HCT116 (cell line): ENCODE measurements around the gene TAC3. TPM values are rescaled to one million over a fixed set of nuclear protein-coding genes. Genes with fewer than 3 reads are reported as not detected.
"Not testable (repeated sequence)": the region's sequence is repeated elsewhere in the genome, so short reads cannot be mapped to it uniquely, and the experiment has no call there.

Experiments
- ATAC-seq: fragments of 200-7000 bp; cut with Tn5 transposase; 2 replicates; pipeline ENCODE4 v1.9.1; 2020; ENCODE audit warnings: mild to moderate bottlenecking, moderate library complexity
- BruUV-seq: library from RNA; stranded (reverse); fragments of 400-500 nt; replicated peaks from 2 replicates; lab custom pipeline; 2021; lab: Mats Ljungman, UMichigan
- CTCF ChIA-PET: fragments of 300-600 bp; sonication (Branson Sonifier 250); formaldehyde crosslinking; loops from one replicate; lab custom pipeline; 2021; ENCODE audit warnings: antibody characterized with exemption; lab: Charles Lee
- POLR2A ChIA-PET: fragments of 300-600, 350-600 bp; sonication (Branson Sonifier 250); formaldehyde crosslinking; loops from one replicate; lab custom pipeline; 2021; ENCODE audit warnings: antibody characterized with exemption; lab: Charles Lee
- RAD21 ChIA-PET, 2 experiments: fragments of 300-600 bp; sonication (Branson Sonifier 250); formaldehyde crosslinking; loops; one replicate each; lab custom pipeline; 2023; ENCODE audit warnings: low total read pairs in 2 of 2; ENCODE audit not compliant: uncharacterized antibody in 2 of 2, unreplicated experiment in 2 of 2, low non-redundant PET in 1 of 2; lab: Charles Lee
- DNase-seq: peaks from one replicate; pipeline ENCODE4 v3.0.0-alpha.2; 2010; ENCODE audit warnings: low read depth, low spot score
- H2AFZ ChIP-seq: fragments of 200-600 bp; shearing (Covaris generic), sonication (generic); 2 replicates; pipeline ENCODE4 v1.6.1; 2017; ENCODE audit warnings: low read depth, mixed run types, mixed read lengths, antibody characterized with exemption, low read length; ENCODE audit not compliant: poor library complexity, severe bottlenecking
- H3K27ac ChIP-seq: 2 replicates; pipeline ENCODE4 v1.5.1; 2012; ENCODE audit warnings: low read depth, low read length
- H3K27me3 ChIP-seq: fragments of 200-600 bp; sonication (generic); 2 replicates; pipeline ENCODE4 v1.6.1; 2016; ENCODE audit warnings: mixed run types, low read length, mixed read lengths; ENCODE audit not compliant: insufficient read depth
- H3K36me3 ChIP-seq, 2 experiments: fragments of 200-500 bp in 1 of 2; fragments of 200-600 bp in 1 of 2; sonication (Bioruptor generic) in 1 of 2; sonication (generic) in 1 of 2; 2 replicates each; pipeline versions ENCODE4 v1.5.1 to v1.6.1; 2014 to 2016; ENCODE audit warnings: low read length in 2 of 2, inconsistent platforms in 1 of 2, mixed read lengths in 1 of 2, mixed run types in 1 of 2; ENCODE audit not compliant: insufficient read depth in 2 of 2, control insufficient read depth in 1 of 2
- H3K4me1 ChIP-seq, 2 experiments: fragments of 200-600 bp in 1 of 2; sonication (generic) in 1 of 2; 2 replicates each; pipeline versions ENCODE4 v1.5.1 to v1.6.1; 2012 to 2017; ENCODE audit warnings: low read length in 2 of 2, inconsistent platforms in 1 of 2, mild to moderate bottlenecking in 1 of 2, mixed read lengths in 1 of 2, mixed run types in 1 of 2, moderate library complexity in 1 of 2; ENCODE audit not compliant: insufficient read depth in 2 of 2, control insufficient read depth in 1 of 2
- H3K4me2 ChIP-seq: fragments of 200-600 bp; sonication (generic); 2 replicates; pipeline ENCODE4 v1.6.1; 2017; ENCODE audit warnings: mixed run types, low read length, mixed read lengths
- H3K4me3 ChIP-seq, 2 experiments: fragments of 200-600 bp in 1 of 2; sonication (generic) in 1 of 2; replicated peaks in 1 of 2; 2 replicates each; pipeline ENCODE4 v1.5.1; 2011 to 2016; ENCODE audit warnings: low read length in 2 of 2, control low read depth in 1 of 2, low read depth in 1 of 2, mild to moderate bottlenecking in 1 of 2, mixed read lengths in 1 of 2, mixed run types in 1 of 2
- H3K79me2 ChIP-seq: fragments of 200-600 bp; sonication (generic); 2 replicates; pipeline ENCODE4 v1.6.1; 2017; ENCODE audit warnings: mild to moderate bottlenecking, mixed run types, low read length, moderate library complexity, mixed read lengths; ENCODE audit not compliant: insufficient read depth
- H3K9ac ChIP-seq: fragments of 200-600 bp; sonication (generic); 2 replicates; pipeline ENCODE4 v1.6.1; 2016; ENCODE audit warnings: low read length, mixed read lengths
- H3K9me2 ChIP-seq: fragments of 200-600 bp; sonication (generic), shearing (Covaris generic); 2 replicates; pipeline ENCODE4 v1.6.1; 2017; ENCODE audit warnings: mixed run types, mild to moderate bottlenecking, moderate library complexity; ENCODE audit not compliant: insufficient read depth
- H3K9me3 ChIP-seq, 2 experiments: fragments of 200-500 bp in 1 of 2; fragments of 200-600 bp in 1 of 2; sonication (Bioruptor generic) in 1 of 2; sonication (generic) in 1 of 2; 2 replicates each; pipeline ENCODE4 v1.6.1; 2014 to 2017; ENCODE audit warnings: low read length in 2 of 2, mixed read lengths in 2 of 2, inconsistent platforms in 1 of 2, low read depth in 1 of 2, mild to moderate bottlenecking in 1 of 2, mixed run types in 1 of 2, moderate library complexity in 1 of 2; ENCODE audit not compliant: control insufficient read depth in 1 of 2, insufficient read depth in 1 of 2
- H4K20me1 ChIP-seq: fragments of 200-600 bp; sonication (generic), shearing (Covaris generic); 2 replicates; pipeline ENCODE4 v1.6.1; 2017; ENCODE audit warnings: mixed run types, mild to moderate bottlenecking, moderate library complexity; ENCODE audit not compliant: insufficient read depth
- ATF3 ChIP-seq: IDR thresholded peaks from 2 replicates; pipeline ENCODE4 v1.6.1; 2012
- CBX3 ChIP-seq: IDR thresholded peaks from 2 replicates; pipeline ENCODE4 v1.6.1; 2012; ENCODE audit warnings: low read depth
- CTCF ChIP-seq, 3 experiments: fragments of 200-600 bp in 1 of 3; sonication (generic) in 1 of 3; IDR thresholded peaks in 2 of 3; conservative IDR thresholded peaks in 1 of 3; 2 replicates each; pipeline ENCODE4 v1.5.1; 2012 to 2017; ENCODE audit warnings: low read depth in 2 of 3, low read length in 2 of 3, antibody characterized with exemption in 1 of 3, borderline replicate concordance in 1 of 3, control low read depth in 1 of 3, mild to moderate bottlenecking in 1 of 3, mixed read lengths in 1 of 3, mixed run types in 1 of 3, moderate library complexity in 1 of 3; ENCODE audit not compliant: insufficient read depth in 1 of 3
- EGR1 ChIP-seq: IDR thresholded peaks from 2 replicates; pipeline ENCODE4 v1.6.1; 2012; ENCODE audit warnings: low read depth
- ELF1 ChIP-seq: IDR thresholded peaks from 2 replicates; pipeline ENCODE4 v1.6.1; 2012; ENCODE audit warnings: low read depth, borderline replicate concordance
- FOSL1 ChIP-seq: IDR thresholded peaks from 2 replicates; pipeline ENCODE4 v1.6.1; 2012; ENCODE audit warnings: low read depth
- MAX ChIP-seq: IDR thresholded peaks from 2 replicates; pipeline ENCODE4 v1.6.1; 2012
- POLR2AphosphoS5 ChIP-seq: IDR thresholded peaks from 2 replicates; pipeline ENCODE4 v1.6.1; 2011; ENCODE audit warnings: mild to moderate bottlenecking, low read depth, low read length, moderate library complexity
- RAD21 ChIP-seq: IDR thresholded peaks from 2 replicates; pipeline ENCODE4 v1.6.1; 2012; ENCODE audit warnings: low read depth, mild to moderate bottlenecking
- REST ChIP-seq: IDR thresholded peaks from 2 replicates; pipeline ENCODE4 v1.6.1; 2012; ENCODE audit warnings: low read depth
- SIN3A ChIP-seq: IDR thresholded peaks from 2 replicates; pipeline ENCODE4 v1.6.1; 2012; ENCODE audit warnings: low read depth
- SRF ChIP-seq: IDR thresholded peaks from 2 replicates; pipeline ENCODE4 v1.6.1; 2012; ENCODE audit warnings: low read depth
- YY1 ChIP-seq: IDR thresholded peaks from 2 replicates; pipeline ENCODE4 v1.6.1; 2011; ENCODE audit warnings: low read length, low read depth, moderate library complexity, mild to moderate bottlenecking; ENCODE audit not compliant: insufficient replicate concordance; ENCODE audit errors: extremely low read depth
- ZNF274 ChIP-seq: fragments of 200-500 bp; sonication (Bioruptor generic); IDR thresholded peaks from 2 replicates; pipeline ENCODE4 v1.6.1; 2014; ENCODE audit warnings: mild to moderate bottlenecking, low read depth, low read length, inconsistent platforms
- intact Hi-C: fragments of 100-400 bp; cut with micrococcal nuclease; formaldehyde crosslinking; loops from 2 replicates; pipeline ENCODE4 v1.10.0; 2022
- total RNA-seq: library from RNA; stranded (reverse); gene quantifications from one replicate; pipeline ENCODE4 v1.2.1, GENCODE V29; 2021; ENCODE audit not compliant: unreplicated experiment

Gene TAC3
- total RNA-seq, 1 experiment from 2014 or later = not detected

GRCh38 chr12:56982578-56983236, 33.6 kb downstream of the TAC3 start:
- H3K79me2 ChIP-seq, BruUV-seq, H3K4me3 ChIP-seq, H3K9me2 ChIP-seq, H3K9me3 ChIP-seq, H2AFZ ChIP-seq, ATAC-seq, CTCF ChIA-PET, H3K9ac ChIP-seq, RAD21 ChIA-PET, intact Hi-C loops, H3K36me3 ChIP-seq, POLR2A ChIA-PET, H3K27ac ChIP-seq, DNase-seq, H4K20me1 ChIP-seq, H3K27me3 ChIP-seq, H3K4me2 ChIP-seq: not testable (repeated sequence)
- H3K4me1 ChIP-seq = peaks cover 6 to 21% of the 10 kb centered on the region in 2 experiments; a peak in 3 of 4 replicates

GRCh38 chr12:56980941-56981530, 35.3 kb downstream of the TAC3 start:
- ChIA-PET CTCF (no interaction called here), RAD21 (no interaction called here), POLR2A (no interaction called here)
- intact Hi-C loops = no loop called here
- no peak overlapping the region for H2AFZ ChIP-seq
- no peaks in the 10 kb centered on the region for H3K9me3 ChIP-seq
- H3K27me3 ChIP-seq = no peaks in the 10 kb centered on the region
- DNase-seq = no peak
- no TSS peak for BruUV-seq
- H3K4me2 ChIP-seq = no peak overlapping the region
- no peaks in the 10 kb centered on the region for H3K36me3 ChIP-seq
- no peak overlapping the region for H3K4me3 ChIP-seq
- no peaks in the 10 kb centered on the region for H3K9me2 ChIP-seq
- H4K20me1 ChIP-seq = no peaks in the 10 kb centered on the region
- peaks cover 3 to 5% of the 10 kb centered on the region in 2 experiments; a peak in 3 of 4 replicates for H3K4me1 ChIP-seq
- H3K79me2 ChIP-seq = no peaks in the 10 kb centered on the region
- no peak overlapping the region for H3K27ac ChIP-seq
- no peak for ATAC-seq
- no peak overlapping the region for H3K9ac ChIP-seq
- TF ChIP-seq MAX (no peak), RAD21 (no peak), ZNF274 (no peak), POLR2AphosphoS5 (no peak), CTCF (IDR thresholded peaks at IDR 0.05 in 2 of 3, conservative IDR thresholded peaks at IDR 0.05 in 1 of 3; ENCODE audit: borderline replicate concordance in 1 of 3, insufficient read depth in 1 of 3, low read depth in 2 of 3, low read length in 2 of 3) (no peak), FOSL1 (no peak), CBX3 (no peak), ELF1 (no peak), ATF3 (no peak), EGR1 (no peak), SIN3A (no peak), YY1 (no peak), SRF (no peak), REST (no peak)
